NK-92 (cell line): ENCODE results near the gene TBC1D7.

ENCODE experiments used
- DNase-seq: peaks from one replicate; lab custom pipeline; 2025; ENCODE audit not compliant: unreplicated experiment; lab: John Stamatoyannopoulos, UW

The TBC1D7 gene

GRCh38 chr6:13273931-13274706 lies 54.2 kb downstream of the TBC1D7 start:
- no peak for DNase-seq

- no peak for DNase-seq
These were observed 55.0 kb downstream of the TBC1D7 start for GRCh38 chr6:13273202-13273930.

DNA sequence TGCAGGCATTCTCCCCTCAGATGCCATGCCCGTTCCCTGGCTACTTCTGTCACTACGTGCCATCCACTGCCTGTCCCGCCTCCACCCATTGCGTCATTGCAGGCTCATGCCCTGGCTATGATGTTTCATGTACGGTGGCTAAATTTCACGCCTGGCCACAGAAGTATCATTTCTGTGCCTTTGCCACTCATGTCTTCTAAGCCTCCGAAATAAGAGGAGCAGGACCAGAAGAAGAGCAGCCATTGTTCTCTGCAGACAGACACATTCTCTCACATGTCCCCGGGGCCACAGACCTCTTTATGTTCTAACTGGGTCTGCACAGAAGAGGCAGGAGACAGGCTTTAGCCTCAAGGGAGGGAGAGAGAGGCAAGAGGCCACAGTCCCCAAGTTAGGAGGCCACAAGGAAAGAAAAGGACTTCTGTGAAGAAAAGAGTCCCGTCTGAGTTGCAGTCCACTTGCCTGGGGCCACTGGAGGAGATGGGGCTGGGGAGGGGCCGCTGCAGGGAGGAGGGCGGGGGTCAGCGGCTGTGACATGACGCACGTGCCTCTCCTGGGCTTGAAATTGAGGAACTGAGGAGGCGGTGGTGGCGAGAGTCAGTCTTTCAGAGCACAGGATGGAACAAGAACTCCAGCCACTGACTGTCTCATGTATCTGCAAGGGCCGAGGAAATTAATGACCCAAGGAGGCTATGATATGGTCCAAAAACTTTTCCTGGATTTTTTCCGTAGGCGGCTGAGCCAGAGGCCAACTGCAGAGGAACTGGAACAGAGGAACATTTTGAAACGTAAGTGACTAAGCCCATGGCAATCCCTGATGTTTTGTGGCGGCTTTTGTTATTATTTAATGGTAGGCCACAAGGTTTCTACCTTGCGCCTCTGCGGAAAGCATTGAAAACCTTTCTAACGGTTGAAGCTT lies 55.9 kb downstream of the TBC1D7 start:
- DNase-seq, result no peak

DNA sequence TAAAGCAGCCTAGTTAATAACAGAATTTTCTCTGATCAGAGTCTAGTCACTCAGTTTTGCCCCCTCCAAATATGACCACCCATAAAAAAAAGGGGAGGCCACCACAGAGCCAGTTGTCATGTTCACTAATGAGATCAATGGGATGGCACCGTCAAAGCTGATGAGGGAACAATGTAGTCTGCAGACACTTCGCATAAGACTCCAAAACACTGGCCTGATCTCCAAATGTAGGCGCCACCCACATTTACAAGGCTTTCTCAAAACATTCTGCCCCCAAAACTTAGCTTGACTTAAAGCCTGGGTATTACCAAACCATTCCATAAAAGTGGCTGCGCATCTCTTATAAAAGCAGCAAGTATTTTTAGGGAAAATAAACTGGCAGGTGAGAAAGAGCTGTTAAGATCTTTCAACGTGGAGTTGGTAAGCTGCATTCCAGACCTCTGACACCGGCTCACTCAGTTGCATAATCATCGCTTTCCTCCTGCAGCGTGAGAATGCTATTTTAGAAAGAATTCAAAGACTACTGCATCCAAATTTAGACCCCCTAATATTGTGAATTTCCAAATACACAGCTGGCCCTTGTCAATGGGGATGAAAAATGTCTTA lies 59.3 kb downstream of the TBC1D7 start:
- DNase-seq, result no peak

DNA sequence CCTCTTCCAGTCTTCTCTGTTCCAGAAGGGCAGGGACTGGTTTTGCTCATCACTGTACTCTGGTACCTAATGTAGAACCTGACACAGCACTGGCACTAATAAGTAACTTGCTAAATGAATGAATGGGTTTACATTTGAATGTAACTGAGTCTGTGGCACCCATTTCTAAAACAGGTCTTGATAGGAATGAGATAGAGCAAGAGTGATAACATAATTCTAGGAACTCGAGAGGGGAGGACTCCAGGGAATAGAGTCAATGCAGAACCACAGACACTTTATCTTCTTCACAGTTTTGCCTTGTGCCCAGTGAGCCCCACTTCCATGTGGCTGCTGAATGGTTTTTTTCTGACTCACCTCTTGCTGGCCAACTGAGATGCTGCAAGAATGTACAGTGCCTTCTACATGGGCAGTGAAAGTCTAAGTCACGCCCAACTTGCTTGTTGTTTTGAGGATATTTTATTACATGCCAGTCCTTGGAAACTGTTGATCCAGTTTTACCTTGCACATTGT lies 61.1 kb downstream of the TBC1D7 start:
- DNase-seq, result no peak

DNA sequence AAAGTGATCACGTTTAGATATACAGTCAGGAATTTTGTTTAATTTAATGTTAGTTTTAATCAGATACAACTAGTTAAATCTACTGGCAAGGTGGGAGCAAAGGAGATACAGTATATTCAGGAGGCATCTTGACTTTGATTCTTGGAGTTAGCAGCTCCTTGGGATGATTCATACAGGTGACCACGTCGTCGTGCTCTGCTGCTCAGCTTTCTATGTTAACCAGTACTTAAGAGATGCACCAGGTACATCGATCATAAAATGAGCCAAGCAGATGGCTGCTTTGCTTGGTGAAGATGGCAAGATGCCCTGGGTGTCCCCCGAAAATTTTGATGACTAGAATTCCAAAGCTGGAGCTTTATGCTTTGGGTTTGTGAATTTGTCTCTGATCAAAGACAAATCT lies 64.7 kb downstream of the TBC1D7 start:
- DNase-seq, result no peak

GRCh38 chr6:13262302-13263230 lies 65.8 kb downstream of the TBC1D7 start:
- no peak for DNase-seq

DNA sequence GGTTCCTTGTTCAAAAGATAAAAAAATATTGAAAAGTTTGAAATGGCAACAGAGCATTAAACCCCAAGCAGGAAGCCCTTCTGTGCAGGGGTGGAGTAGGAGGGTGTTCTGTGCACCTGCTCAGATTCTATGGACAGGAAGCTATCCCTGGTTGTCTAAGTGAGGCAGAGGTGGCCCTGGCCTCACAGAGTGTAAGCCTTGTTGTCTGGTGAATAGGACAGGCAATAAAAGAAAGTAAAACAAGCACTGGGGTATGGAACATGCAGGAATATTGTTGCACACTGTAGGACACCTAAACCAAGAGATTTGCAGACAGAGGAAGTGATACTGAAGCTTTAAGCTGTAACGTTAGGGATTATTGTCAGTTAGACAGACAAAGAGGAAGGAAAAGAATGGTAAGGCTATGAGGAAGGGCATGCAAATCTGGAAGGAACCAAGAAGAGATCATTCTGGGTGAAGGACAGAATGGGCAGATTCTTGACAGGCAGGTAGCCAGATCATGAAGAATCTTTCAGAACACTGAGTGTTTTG lies 66.8 kb downstream of the TBC1D7 start:
- no peak for DNase-seq

- no peak for DNase-seq
These were observed 67.5 kb downstream of the TBC1D7 start for GRCh38 chr6:13260831-13261230.

DNA sequence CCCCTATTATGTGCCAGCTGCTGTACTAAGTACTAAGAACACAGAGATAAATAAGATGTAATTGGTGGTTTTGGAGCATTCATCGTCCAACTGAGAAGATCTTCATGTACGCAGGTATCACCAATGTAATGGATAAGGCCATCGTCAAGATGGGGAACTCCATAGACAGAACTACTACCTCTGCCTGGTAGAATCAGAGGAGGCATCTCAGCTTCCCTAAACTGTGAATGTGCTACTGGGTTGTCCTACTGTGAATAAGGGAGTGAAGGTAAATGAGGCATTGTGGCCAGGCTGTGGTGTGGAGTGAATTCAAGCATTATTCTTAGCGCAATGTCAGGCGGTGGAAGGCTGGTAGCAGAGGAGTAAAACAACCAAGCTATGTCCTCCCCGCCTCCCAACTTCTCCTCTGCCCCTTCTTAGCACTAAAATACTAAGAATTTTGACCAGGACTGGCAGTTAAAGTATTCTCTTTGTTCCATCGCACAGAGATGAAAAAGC lies 68.2 kb downstream of the TBC1D7 start:
- DNase-seq, result no peak

DNA sequence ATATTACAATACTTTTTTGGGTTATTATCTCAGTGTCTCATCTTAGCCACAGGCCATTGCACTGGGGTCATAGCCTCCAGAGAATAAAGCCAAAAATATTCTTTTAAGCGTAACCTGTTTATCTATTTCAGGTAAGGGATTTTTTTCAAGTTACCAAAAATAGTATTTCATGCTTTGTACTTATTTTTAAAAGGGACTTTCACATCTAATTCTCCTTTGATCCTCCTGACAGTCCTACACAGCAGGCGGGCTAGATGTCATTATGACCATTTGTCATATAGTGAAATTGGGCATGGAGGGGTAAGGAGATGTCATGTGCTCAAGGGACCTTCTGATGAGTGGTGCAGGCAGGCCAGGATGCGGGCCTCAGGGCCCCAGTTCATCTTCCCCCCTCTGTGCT lies 68.9 kb downstream of the TBC1D7 start:
- no peak for DNase-seq

GRCh38 chr6:13256266-13257001 lies 71.9 kb downstream of the TBC1D7 start:
- DNase-seq, result no peak
